ENCODE results near the gene ZBTB25. TPM values are rescaled to one million over a fixed set of nuclear protein-coding genes. Genes with fewer than 3 reads are reported as not detected.

Gene ZBTB25
- total and polyA plus RNA-seq, 10 of the 15 experiments (the other 5 are each of a cell fraction or from before 2014, with no cell fraction given): 4.1 to 33.9 (median 9.7) TPM

- TF ChIP-seq, protein P1, sequence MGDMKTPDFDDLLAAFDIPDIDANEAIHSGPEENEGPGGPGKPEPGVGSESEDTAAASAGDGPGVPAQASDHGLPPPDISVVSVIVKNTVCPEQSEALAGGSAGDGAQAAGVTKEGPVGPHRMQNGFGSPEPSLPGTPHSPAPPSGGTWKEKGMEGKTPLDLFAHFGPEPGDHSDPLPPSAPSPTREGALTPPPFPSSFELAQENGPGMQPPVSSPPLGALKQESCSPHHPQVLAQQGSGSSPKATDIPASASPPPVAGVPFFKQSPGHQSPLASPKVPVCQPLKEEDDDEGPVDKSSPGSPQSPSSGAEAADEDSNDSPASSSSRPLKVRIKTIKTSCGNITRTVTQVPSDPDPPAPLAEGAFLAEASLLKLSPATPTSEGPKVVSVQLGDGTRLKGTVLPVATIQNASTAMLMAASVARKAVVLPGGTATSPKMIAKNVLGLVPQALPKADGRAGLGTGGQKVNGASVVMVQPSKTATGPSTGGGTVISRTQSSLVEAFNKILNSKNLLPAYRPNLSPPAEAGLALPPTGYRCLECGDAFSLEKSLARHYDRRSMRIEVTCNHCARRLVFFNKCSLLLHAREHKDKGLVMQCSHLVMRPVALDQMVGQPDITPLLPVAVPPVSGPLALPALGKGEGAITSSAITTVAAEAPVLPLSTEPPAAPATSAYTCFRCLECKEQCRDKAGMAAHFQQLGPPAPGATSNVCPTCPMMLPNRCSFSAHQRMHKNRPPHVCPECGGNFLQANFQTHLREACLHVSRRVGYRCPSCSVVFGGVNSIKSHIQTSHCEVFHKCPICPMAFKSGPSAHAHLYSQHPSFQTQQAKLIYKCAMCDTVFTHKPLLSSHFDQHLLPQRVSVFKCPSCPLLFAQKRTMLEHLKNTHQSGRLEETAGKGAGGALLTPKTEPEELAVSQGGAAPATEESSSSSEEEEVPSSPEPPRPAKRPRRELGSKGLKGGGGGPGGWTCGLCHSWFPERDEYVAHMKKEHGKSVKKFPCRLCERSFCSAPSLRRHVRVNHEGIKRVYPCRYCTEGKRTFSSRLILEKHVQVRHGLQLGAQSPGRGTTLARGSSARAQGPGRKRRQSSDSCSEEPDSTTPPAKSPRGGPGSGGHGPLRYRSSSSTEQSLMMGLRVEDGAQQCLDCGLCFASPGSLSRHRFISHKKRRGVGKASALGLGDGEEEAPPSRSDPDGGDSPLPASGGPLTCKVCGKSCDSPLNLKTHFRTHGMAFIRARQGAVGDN (IDR thresholded peaks at IDR 0.05): no peak; the same call in 1 of the 2 replicates
- TF ChIP-seq YBX1 (IDR thresholded peaks at IDR 0.05) (no peak), SP1 (IDR thresholded peaks at IDR 0.05; ENCODE audit: low read depth, low read length) (no peak), PKNOX1 (IDR thresholded peaks at IDR 0.05) (peak; percentile 33; the same call in 1 of the 2 replicates), POLR2AphosphoS5 (IDR thresholded peaks at IDR 0.05; ENCODE audit: low read length) (peak; percentile 93), SMAD5 (IDR thresholded peaks at IDR 0.05; ENCODE audit: low read depth) (peak; percentile 51), ZNF217 (IDR thresholded peaks at IDR 0.05) (no peak), STAT1 (conservative IDR thresholded peaks at IDR 0.05) (no peak), NKRF (conservative IDR thresholded peaks at IDR 0.05) (no peak), CTCF (IDR thresholded peaks at IDR 0.05 in 2 of 3, conservative IDR thresholded peaks at IDR 0.05 in 1 of 3; ENCODE audit: control insufficient read depth in 2 of 3, extremely low read depth in 1 of 3, insufficient read depth in 1 of 3, low read depth in 3 of 3, low read length in 3 of 3) (no peak), BHLHE40 (IDR thresholded peaks at IDR 0.05; ENCODE audit: borderline replicate concordance in 1 of 2, low read depth in 2 of 2, low read length in 1 of 2) (peak; percentile 18 to 51; a peak in 2 of 4 replicates), SUPT20H (IDR thresholded peaks at IDR 0.05; ENCODE audit: borderline replicate concordance, control insufficient read depth, low read depth, low read length) (no peak), ZSCAN29 (IDR thresholded peaks at IDR 0.05) (no peak)
- TF ChIP-seq, protein P2, sequence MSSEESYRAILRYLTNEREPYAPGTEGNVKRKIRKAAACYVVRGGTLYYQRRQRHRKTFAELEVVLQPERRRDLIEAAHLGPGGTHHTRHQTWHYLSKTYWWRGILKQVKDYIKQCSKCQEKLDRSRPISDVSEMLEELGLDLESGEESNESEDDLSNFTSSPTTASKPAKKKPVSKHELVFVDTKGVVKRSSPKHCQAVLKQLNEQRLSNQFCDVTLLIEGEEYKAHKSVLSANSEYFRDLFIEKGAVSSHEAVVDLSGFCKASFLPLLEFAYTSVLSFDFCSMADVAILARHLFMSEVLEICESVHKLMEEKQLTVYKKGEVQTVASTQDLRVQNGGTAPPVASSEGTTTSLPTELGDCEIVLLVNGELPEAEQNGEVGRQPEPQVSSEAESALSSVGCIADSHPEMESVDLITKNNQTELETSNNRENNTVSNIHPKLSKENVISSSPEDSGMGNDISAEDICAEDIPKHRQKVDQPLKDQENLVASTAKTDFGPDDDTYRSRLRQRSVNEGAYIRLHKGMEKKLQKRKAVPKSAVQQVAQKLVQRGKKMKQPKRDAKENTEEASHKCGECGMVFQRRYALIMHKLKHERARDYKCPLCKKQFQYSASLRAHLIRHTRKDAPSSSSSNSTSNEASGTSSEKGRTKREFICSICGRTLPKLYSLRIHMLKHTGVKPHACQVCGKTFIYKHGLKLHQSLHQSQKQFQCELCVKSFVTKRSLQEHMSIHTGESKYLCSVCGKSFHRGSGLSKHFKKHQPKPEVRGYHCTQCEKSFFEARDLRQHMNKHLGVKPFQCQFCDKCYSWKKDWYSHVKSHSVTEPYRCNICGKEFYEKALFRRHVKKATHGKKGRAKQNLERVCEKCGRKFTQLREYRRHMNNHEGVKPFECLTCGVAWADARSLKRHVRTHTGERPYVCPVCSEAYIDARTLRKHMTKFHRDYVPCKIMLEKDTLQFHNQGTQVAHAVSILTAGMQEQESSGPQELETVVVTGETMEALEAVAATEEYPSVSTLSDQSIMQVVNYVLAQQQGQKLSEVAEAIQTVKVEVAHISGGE (CRISPR knock-in tag; IDR thresholded peaks at IDR 0.05): 0 out of 2 replicates have a peak, but pooled peaks have one; percentile 49
Measured at GRCh38 chr14:64504310-64504896, 765 bp upstream of the ZBTB25 start, which contains the start of gene ZBTB1 (continued).

Data from GM12878 (cell line).